ENCODE results near the gene CALCOCO2.

DNA sequence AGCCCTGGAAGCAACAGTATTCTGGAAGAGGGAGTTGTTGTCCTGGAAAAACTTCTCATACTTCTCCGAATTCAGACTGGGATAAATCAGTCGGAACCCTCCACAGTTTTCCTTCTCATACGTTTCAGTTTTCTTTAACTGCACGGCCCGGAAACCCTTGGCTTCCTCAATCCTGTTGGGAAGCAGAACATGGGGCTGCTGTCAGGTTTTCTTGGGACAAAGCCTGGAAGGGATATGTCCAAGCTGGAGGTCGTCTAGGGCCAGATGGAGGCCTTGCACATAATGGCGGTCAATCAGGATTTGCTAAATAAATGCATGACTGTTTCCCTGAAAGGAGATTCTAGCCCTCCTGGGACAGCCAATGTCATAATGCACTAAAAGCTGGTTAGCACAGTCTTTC lies 43.0 kb upstream of the CALCOCO2 start:
- no peak for TF ChIP-seq EZH2phosphoT487 (IDR thresholded peaks at IDR 0.05; ENCODE audit: low read depth)
- TF ChIP-seq, protein P1, sequence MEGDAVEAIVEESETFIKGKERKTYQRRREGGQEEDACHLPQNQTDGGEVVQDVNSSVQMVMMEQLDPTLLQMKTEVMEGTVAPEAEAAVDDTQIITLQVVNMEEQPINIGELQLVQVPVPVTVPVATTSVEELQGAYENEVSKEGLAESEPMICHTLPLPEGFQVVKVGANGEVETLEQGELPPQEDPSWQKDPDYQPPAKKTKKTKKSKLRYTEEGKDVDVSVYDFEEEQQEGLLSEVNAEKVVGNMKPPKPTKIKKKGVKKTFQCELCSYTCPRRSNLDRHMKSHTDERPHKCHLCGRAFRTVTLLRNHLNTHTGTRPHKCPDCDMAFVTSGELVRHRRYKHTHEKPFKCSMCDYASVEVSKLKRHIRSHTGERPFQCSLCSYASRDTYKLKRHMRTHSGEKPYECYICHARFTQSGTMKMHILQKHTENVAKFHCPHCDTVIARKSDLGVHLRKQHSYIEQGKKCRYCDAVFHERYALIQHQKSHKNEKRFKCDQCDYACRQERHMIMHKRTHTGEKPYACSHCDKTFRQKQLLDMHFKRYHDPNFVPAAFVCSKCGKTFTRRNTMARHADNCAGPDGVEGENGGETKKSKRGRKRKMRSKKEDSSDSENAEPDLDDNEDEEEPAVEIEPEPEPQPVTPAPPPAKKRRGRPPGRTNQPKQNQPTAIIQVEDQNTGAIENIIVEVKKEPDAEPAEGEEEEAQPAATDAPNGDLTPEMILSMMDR (IDR thresholded peaks at IDR 0.05; ENCODE audit: low read depth, low read length) = no peak
